SH-SY5Y (cell line): ENCODE results near the gene HOXB6.

Experiments
- GATA2 ChIP-seq: IDR thresholded peaks from 2 replicates; pipeline ENCODE4 v1.6.1; 2011; ENCODE audit warnings: mild to moderate bottlenecking, low read depth, low read length
- GATA3 ChIP-seq: IDR thresholded peaks from 2 replicates; pipeline ENCODE4 v1.6.1; 2011; ENCODE audit warnings: low read depth, mild to moderate bottlenecking, low read length, moderate library complexity

Gene HOXB6

DNA sequence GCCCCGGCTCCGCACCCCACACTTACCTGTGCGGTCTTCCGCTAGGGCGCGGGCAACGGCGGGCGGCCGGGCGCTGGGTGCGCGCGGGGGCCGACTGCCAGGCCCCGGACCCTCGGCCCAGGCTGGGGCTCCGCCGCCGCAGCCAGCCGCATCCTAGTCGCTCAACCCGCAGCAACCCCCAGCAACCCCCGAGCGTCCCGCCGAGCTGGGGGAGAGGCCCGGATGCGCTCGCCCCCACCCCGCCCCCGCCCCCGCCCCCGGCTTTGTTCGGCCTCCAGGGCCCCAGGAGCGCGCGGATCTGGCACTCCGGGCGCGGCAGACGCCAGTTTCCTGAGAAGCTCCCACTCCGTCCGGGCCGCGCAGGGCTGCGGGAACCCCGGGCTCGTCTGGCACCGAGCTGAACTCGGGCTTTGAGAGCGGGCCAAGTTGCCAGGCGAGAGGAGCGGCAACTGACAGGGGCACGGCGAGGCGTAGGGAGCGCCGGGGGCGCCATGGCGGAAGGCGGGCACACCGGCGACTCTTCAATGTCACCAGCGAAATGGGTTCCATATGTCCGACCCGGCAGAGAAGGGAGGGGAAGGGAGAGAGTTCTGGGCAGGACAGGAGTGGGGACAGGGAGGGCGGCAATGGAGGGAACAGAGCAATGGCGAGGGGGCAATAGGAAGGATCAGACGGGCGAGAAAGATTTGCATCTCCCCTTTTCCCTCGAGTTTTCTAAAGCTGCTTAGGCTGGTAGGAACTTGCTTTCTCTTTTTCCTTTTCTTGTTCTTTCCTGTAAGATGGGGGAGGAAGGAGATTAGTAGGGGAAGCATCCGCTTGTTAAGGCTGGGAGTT is 40.4 kb downstream of the HOXB6 start:
- TF ChIP-seq GATA3 (no peak), GATA2 (no peak)

DNA sequence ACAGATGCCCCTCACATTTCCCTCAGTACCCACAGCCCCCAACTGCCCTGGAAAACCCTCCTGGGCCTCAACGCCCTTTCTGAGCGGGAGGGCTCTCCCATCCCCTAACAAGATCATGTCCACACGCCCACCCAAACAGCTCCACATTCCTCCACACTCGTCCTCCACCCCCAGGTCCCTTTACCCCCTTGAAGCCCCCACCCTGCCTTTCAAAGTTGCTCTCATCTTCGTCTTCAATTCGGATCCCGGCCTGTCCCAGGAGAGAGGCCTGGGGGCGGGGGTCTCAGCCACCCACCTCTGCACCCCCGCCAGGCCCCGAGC is 41.0 kb downstream of the HOXB6 start:
- TF ChIP-seq GATA3 (no peak), GATA2 (no peak)

DNA sequence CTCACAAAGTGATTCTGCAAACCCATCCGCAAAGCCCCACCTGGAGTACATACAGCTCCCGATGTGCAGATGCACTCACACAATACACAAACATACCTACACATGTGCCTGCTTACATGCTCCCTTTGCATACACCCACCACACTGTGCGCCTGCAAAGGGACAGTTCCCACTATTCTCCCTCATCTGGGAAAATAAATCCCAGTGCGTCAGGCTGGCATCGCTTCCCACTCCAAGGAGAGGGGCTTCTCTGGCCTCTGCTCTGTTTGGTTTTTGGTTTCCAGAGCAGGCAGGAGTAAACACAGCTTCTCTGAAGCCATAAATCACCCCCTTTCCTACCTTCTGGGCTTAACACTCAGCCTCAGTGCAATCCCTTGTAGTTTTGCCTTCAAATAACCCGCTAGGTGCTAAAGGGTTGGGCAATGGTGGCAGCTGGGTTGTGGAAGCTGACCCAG is 41.4 kb downstream of the HOXB6 start:
- TF ChIP-seq GATA3 (no peak), GATA2 (no peak)

DNA sequence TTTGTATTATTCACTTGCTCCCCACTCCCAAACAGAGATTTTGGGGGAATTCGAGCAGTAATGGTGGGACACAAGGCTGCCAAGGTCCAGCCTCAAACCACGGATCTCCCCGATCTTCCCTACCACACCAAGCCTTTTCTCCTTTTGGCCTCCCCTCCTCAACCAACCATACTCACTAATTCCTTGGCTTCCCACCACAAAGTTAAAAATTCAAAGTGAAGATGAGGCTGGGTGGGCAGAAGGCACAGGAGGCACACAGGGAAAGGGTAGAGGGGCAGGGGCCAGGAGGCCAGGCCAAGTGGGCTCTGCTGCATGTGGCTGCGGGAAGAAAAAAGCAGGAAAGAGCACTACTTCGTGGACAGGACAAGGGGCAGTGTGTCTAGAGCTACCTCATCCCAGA is 41.9 kb downstream of the HOXB6 start:
- no peak for TF ChIP-seq GATA3
- TF ChIP-seq GATA2: no peak

DNA sequence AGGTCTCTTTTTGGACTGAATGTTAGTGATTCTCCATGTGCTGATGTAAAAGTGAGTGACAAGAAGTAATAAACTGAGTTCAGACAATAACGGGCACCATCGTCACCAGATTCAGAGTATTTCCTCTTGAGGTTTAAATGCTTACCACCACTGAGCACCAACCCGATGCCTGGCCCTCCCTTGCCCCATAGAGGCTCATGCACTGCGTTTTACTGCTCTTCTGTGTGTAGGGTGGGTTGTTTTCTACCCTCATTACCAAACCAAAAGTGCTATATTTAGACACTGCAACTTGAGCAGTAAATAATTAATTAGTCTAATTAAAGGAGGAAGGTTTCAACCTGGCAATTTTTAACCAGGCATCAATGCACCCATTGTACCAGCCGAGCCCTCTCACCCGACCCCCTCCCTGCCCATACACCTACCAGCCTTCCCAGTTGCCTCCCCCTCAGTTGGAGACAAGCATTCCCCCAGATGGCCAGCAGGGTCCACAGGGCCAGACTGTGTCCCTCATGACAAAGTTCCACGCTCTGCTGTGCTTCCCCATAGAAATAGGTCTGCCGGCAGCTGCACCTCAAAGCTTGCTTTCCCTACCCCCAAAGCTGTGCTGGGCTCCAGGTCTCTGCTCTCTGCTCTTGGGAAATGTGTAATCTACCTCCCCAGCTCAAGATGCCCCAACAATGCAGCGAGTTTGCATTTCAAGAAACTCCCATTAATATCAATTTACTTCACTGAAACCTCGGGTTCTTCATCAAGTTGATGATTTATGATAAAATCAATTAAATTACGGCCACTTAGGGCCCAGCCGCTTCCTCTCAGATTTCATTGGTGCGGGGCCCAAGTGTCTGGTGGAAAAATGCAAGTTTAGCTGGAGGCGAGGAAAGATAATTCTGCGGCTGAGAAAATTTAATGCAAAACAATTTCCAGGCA is 42.6 kb downstream of the HOXB6 start:
- TF ChIP-seq GATA2: no peak
- TF ChIP-seq GATA3: no peak

DNA sequence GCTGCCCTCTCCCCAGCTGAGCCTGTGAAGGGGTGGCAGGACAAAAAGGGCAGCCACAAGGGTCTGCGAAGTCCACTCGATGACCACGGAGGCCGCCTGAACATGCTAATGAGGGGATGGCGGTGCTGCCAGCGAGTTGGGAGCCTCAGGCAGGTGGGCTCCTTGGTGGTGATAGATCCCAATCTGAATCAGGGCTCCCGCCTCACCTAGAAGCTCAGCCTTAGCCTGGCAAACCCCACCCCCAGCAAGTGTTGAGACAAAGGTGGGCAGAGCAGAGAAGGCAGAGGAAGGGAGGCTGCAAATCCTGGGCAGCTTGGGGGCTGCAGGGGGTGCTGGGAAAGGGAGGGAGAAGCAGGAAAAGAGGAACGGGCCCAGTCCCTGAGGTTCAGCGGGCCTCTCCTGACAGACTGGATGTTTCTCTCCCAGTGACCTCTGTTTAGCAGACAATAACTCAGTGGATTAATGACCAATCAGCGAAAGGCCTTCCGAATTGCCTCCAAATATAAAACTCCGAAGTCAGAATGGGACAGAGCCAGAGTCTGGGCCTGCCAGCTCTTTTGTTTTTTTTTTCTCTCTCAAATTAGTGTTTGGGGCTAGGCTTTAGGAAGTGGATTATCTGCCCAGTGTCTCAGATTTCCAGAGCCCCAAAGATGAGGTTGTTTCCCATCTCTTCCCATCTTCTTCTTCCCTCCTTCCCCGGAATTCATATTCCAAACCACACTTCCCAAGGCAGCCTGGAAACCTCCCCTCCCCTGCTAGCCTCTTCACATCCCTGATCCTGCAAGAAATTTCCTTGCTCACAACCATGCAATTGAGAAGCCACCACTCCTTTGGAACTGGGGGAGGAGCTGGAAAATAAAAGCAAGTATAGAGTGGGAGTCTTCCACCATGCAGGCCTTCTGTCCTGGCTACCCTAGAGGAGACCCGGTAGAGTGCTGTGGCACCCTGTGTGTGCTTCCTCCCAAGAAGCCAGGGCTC is 44.7 kb downstream of the HOXB6 start:
- TF ChIP-seq GATA2 (no peak), GATA3 (no peak)

DNA sequence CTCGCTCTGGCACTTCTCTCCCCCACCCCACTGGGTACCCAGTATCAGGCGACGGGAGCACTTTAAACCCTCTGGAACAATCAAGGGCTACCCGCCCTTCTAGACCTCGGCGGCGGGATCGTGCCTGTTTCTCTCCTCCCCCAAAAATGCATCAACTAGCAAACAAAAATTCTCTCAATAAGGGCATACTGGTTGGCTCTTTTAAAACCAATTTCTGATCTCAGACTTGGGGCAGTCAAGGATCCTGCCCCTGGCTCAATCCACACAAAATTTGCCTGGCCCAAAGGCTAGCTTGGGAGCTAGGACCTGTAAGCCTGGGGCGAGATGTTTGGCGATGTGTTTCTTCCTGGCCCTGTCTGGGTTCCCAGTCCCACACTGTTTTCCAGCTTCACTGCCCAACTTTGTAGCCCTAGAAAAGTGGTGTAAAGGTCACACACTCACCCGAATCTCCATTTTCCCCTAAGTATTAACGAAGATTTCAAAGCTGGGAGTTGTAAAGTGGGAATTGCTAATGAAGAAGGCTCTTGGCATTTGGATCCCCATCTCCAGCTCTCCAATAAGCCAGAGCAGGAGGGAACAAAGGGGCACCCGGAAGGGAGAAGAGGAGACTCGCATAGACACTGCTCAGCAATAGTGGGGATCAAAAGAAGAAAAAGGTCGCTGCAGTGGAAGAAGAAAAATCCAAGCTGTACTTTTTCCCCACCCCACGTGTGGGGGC is 45.5 kb downstream of the HOXB6 start:
- TF ChIP-seq GATA2 (no peak), GATA3 (no peak)

DNA sequence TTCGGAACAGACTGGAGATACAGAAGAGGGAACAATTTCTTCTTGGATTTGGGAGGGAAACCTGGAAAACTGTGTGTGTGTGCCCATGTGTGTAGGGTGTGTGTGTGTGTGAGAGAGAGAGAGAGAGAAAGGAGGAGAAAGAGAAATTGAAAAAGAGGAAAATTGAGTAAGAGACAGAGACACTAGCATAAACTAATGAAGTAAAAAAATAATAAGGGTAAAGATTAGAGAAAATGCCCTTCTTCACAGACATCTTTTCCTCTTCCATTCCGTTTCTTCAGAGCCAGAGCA is 46.0 kb downstream of the HOXB6 start:
- TF ChIP-seq GATA2: no peak
- TF ChIP-seq GATA3: no peak

DNA sequence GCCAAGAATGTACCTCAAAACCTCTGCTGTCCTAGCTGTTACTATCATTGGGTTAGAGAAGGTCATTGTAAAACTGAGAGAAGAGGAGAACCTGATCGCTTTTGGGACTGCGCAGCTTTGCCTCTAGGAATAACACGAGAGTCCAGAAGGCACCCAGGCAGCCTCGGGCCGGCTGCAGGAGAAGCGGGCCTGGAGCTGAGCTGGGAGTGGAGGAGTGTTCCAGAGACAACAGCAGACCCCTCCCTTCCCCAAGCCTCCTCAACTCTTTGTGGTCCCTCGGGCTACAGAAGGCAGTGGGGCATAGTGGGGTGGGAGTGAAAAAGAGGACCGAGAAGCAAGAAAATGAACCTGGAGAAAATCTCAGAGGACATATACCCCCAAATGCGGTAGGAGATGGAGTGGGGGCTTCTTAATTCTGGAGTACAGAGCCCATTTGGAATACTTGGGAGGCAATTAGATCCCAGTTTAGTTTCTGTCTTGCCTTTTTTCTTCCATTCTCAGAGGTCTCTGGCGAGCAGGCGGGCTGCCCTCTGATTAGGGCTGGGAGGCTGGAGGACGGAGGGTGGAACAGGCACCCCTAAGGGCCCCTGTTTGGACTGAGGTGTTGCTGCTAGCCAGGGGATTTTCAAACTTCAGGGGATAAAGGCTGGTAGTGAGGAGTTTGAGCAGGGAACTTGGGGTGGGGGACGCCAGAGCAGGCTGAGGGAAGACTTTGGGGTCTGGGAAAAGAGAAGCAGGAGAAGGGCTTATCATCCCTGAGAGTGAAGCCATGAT is 46.5 kb downstream of the HOXB6 start:
- no peak for TF ChIP-seq GATA3
- TF ChIP-seq GATA2: no peak

DNA sequence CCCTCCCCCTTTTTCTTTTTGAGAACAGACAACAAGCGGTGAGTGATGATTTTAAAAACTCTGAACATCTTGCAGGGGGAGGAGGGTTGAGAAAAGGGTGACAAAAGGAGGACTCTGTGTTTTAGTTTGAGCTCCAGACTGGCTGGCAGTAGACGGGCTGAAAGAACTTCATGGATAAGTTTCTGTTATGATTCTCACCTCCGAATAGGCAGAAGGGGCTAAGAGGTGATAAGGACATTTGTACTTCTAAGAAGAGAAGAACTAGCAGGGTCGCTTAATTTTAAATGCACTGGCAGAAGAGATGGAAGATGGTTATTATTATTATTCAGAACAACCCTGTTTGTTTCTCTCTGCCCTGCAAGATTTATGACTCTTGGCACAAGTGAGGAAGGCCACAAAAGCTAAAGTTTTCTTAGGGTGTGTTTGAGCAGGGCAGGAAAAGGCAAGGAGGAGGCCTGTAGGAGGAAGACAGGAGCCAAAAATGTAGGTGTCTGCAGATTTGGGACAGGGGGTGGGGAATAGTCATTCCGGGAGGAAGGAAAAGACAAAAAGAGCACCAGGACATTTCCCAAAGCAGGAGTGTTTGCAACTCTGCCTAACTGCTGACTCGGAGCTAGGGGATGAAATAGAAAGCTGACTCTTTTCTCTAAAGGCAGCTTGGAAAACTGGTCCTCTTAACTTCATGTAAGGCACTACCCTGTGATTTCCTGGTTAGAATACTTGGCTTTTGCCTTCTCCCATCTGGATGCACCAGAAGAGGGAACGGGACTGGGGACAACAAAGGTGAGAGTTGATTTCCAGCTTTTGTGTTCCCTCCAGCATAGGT is 48.0 kb downstream of the HOXB6 start:
- TF ChIP-seq GATA2: no peak
- no peak for TF ChIP-seq GATA3

DNA sequence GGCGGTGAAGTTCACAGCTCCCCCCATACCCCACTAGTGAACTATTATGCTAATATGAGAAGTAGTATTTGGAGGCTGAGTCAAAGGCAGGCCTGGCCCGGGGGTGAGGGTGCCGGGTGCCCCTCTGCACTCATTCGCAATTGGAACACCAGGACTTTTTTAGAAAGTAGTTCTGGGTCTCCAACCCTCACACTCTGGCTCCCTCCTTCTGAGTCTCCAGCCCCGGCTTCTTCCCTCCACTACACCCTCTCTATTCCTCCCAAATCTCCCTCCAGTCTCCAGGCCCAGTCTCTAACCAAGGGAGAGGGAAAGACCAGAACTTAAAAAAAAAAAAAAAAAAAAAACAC is 48.6 kb downstream of the HOXB6 start:
- no peak for TF ChIP-seq GATA2
- no peak for TF ChIP-seq GATA3

DNA sequence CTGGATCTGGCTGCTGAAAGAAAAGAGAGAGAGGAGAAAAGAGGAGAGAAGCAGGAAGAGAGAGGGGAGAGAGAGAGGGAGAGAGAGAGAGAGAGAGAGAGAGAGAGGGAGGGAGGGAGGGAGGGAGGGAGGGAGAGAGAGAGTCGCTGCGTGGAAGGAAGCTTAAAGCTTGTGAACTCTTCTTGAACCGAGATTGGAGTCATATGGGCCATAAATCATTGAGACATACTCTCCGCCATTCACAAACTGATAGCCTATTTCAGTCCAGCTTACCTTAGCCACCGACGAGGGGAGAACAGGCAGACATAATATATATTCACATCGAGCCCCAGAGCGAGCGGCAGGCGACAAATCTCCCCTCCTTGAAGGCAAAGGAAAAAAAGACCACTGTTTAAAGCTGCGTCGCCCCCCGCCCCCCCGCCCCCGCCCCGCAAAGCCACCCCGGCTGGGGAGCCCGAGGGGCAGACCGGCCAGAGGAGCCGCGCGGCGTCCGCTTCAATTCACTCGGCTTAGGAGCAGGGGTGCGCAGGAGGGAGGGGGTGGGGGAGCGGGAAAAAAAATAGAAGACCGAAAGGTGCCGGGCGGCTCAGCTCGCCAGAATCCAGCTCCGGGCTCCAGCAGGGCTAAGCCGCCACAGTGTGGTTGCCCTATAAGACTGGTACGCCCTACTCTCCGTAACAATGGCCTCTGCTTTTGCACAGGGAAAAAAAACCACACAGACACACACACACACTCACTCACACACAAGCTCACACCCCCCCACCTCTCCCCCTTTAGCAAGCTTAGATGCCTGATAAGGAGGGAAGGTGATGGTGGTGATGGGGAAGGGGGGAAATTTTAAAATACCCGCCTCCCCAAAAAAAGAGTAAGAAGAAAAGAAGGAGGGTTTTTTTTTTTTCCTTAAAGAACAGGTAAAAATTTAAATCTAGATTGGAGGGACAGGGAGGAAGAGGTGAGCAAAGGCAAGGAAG is 49.2 kb downstream of the HOXB6 start:
- TF ChIP-seq GATA3 (no peak), GATA2 (no peak)
